ENCODE measurements around the gene SMARCA5. TPM values are rescaled to one million over a fixed set of nuclear protein-coding genes. Genes with fewer than 3 reads are reported as not detected.

The SMARCA5 gene
- total RNA-seq, 1 donor from 2014 or later = 58.5 TPM

Other genes starting within 250 kb of the SMARCA5 start
- gene GAB1, start 176.8 kb upstream of the SMARCA5 start, total RNA-seq = 49.6 TPM
- not detected for gene FREM3, start 187.0 kb downstream of the SMARCA5 start, total RNA-seq